Sigmoid colon (tissue), 4 donors: ENCODE data around the gene KLHDC3.

Experiments
- CTCF ChIP-seq, 4 experiments: fragments of 450-650 bp in 3 of 4; fragments of 200-600 bp in 1 of 4; IDR thresholded peaks; one replicate each; pipeline ENCODE4 v1.5.1; 2016 to 2019; ENCODE audit warnings: antibody characterized with exemption in 4 of 4, mild to moderate bottlenecking in 3 of 4, moderate library complexity in 2 of 4
- EP300 ChIP-seq, 4 donors: sonication (generic); formaldehyde crosslinking; IDR thresholded peaks; one replicate each; pipeline ENCODE4 v1.6.1; 2017; ENCODE audit warnings: antibody characterized with exemption in 4 of 4
- POLR2A ChIP-seq, 2 donors: fragments of 450-650 bp; IDR thresholded peaks; one replicate each; pipeline ENCODE4 v1.6.1; 2016; ENCODE audit warnings: antibody characterized with exemption in 2 of 2, mild to moderate bottlenecking in 2 of 2, moderate library complexity in 2 of 2

DNA sequence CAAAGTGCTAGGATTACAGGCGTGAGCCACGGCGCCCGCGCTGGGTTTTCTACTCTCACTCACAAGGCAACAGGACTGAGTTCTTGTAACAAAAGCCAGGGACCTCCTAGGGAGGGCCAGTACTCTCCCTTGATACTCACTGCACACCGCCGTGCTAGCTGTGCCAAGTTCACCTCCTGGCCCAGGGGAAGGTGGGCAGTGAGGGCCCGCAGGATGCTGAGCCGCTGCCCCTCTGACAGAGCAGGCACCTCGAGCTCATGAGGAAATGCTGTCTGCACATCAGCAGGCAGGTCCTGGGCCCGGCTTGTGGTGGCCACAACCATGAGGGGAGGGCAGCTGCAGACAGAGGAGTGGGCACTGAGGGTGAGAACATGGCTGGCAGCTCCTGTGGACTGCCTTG lies 46.8 kb upstream of the KLHDC3 start:
- TF ChIP-seq CTCF (IDR thresholded peaks at IDR 0.05) = no peak
- no peak for TF ChIP-seq EP300 (IDR thresholded peaks at IDR 0.05)
- no peak for TF ChIP-seq POLR2A (IDR thresholded peaks at IDR 0.05)
